ENCODE data around the gene PTPN22.

- TF ChIP-seq CTCF (IDR thresholded peaks at IDR 0.05) (no peak), POLR2A (IDR thresholded peaks at IDR 0.05) (no peak)
Observed at GRCh38 chr1:113893267-113893666, 21.8 kb upstream of the PTPN22 start.
